ENCODE results near the gene RREB1.

RREB1 gene

DNA sequence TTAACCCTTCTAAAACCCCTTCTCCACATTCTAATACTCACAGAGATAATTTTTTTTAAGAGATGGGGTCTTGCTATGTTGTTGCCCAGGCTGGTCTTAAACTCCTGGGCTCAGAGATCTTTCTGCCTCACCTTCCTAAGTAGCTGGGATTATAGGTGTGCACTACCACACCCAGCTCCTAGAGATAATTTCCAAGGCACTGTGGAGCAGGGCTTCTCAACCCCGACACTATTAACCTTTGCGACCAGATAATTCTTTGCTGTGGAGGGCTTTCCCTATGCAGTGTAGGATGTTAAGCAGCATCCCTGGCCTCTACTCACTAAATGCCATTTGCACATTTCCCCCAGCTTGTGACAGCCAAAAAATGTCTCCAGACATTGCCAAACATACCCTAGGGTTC is 8.8 kb upstream of the RREB1 start:
- no peak for DNase-seq

DNA sequence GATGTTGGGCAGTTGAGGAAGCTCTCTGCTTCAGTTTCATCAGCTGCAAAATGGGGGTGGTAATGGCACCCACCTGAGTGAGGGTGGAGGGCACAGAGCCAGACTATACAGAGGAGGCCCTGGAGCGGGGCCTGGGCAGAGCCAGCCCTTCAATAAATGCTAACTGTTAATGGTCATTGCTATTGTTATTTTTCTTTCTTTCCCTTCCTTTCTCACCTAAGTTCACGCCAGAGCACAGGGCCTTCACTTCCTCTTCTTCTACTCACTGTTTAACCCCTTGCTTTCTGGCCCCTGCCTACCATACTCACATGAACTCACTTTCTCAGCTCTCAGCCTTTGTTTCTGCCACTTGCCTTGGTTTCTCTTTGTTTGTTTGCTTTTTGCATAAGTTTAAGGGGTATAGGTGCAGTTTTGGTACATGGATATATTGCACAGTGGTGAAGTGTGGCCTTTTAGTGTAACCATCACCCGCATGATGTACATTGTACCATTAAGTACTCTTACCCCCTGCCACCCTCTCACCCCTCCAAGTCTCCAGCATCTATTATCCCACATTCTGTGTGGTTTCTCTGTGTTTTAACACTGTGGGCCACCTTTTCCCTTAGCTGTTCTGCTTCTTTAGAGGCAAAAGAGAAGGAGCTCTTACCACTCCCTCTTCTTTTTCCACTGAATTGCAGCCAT is 7.5 kb upstream of the RREB1 start:
- no peak for DNase-seq

DNA sequence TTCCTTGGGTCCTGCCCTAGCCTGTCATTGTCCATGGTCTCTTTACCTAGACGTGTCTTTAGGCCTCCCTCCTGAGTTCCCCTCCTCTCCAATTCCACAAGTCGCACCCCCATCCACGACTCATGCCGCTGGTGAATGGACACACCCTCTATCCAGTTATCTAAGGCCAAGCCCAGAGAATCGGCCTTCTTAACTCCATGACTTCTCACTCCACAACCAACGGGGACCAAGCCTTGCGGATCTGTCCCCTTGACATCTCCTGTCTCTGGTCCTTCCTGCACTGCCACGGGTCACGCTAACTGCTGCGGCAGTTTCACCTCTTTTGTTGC is 7.0 kb upstream of the RREB1 start:
- DNase-seq, result no peak

- DNase-seq, result no peak
Measured at GRCh38 chr6:7101290-7101689, 6.5 kb upstream of the RREB1 start.

DNA sequence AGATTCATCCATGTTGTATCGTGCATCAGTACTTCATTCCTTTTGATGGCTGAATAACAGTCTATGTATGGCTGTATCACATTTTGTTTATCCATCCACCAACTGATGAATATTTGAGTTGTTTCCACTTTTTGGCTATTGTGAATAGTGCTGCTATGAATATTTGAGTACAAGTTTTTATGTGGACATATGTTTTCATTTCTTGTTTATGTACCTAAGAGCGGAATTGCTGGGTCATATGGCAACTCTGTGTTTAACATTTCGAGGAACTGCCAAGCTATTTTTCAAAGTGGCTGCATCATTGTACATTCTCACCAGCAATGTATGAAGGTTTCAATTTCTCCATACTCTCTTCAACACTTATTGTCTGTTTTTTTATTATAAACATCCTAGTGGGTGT is 3.0 kb upstream of the RREB1 start:
- no peak for DNase-seq

GRCh38 chr6:7106215-7106751 is 1.5 kb upstream of the RREB1 start:
- DNase-seq, result no peak

DNA sequence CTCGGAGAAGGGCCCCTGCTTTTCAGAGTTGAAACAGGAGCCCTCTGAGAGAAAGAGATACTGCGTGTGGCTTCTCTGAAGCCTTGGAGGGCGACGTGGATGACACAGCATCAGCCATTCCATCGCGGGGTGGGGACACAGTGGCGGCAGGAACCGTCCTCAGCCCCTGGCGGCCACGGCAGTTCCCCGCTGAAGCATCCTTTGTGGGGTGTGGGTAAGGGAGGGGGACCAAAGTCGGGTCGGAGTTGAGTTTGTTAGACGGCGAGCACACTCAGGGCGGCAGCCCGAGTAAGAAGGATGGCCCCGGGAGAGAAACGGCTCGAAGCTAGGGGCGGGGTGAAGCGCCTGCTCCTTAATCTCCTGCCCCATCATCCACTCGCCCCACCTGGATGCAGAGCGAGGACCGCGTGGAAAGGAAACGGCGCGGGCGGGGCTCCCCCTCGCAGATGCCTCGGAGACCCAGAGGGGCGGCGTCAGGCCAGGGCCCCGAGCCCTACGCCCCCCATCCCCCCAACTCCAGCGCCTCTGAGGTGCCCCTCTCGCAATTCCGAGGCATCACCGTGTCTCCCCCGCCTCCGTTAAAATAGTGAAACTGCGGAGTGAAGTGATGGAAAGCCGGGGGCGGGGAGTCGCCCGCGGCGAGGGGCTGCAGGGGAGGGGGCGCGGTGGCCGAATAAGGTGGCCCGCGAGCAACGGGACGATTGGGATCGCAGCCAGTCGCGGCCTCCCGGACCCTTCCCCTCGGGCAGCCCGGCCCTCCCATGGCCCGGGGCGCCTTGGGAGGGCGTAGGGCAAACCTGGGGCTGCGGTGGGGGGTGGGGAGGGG is 796 bp upstream of the RREB1 start:
- DNase-seq, result peak; percentile 27

- DNase-seq, result peak; percentile 55
Measured at GRCh38 chr6:7108196-7108963, 619 bp downstream of the RREB1 start.

- peak; percentile 78 for DNase-seq
Measured at GRCh38 chr6:7108964-7109836, 1.4 kb downstream of the RREB1 start.

GRCh38 chr6:7110092-7110792 is 2.5 kb downstream of the RREB1 start:
- no peak for DNase-seq

GRCh38 chr6:7111095-7111690 is 3.4 kb downstream of the RREB1 start:
- no peak for DNase-seq

DNA sequence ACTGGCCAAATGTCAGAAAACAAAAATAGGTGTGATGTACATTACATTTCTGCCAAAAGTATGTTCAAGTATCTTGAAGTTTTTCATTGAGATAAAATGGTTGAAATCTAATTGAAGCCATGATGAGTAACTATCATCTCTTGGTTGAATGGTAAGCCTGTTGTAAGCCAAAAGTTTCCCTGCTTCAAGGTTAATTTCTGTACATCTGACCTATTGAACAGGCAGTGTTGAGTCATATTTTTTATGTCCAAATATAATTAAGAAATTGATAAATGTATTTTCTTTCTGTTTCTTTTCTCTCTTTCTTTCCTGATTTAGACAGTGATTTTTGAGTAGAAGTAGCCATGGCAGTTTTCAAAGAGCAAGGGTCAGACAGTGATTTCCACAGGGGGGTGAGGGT is 4.4 kb downstream of the RREB1 start:
- DNase-seq, result no peak

GRCh38 chr6:7112741-7113313 is 5.1 kb downstream of the RREB1 start:
- DNase-seq, result no peak

DNA sequence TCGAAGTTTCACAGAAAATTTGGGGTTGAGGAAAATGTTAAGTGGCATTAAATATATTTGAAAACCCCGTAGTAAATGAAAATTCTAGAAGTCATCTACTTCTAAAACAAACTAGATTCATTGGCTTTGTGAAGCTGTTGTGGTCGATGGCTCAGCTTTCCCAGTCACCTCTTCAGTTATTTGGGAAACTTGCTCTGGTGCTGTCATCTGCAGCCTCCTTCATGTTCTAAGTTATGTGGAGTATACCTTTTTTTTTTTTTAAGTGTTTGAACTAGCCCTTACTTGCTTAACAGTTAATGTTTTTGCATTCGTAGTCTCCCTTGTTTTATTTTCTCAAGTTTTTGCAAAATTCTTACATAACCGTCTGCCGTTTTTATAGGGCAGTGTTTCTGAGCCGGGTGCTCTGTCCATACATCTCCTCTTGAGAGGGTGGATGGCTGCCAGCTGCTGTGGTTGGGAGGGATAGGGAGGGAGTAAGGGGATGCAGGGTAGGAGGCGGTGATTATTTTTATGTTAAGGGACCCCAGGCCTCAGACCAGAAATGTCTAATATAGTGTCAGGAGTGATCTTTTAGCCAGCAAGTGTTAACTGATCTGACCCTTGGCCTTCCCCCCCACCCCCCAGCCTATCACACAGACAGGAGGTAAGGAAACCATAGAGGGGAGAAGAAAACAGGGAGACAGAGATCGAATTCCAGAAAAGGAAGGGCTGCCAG is 7.1 kb downstream of the RREB1 start:
- DNase-seq, result no peak

DNA sequence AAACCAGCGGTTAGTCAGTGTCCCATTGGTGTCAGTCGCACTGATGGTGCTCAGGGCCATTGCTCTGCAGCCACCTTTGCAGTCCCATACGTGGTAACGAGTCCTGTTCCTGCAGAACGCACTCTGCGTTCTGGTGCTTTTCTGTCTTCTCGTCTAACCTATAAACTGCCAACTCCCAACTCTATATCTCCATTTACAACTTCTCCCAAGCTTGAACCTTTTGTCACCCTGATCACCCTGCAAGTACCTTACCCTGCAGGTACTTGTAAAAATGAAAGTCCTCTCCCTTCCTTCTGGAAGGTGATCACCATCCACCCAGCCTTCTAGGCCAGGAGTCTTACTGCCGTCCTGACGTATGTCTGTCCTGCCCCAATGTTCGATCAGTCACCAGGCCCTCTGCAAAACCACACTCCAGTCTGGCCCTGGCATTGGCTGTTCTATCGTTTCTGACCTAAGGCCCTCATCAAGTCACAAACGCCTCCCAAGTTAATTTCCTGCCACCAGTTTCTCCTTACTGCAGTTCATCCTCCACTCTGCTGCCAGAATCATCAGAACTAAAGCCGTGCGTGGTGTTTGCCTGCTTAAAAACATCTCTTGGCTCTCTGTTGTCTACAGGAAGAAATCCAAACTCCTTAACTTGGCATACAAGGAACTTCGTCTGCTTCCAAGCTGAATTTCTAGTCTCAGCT is 7.9 kb downstream of the RREB1 start:
- DNase-seq, result no peak

DNA sequence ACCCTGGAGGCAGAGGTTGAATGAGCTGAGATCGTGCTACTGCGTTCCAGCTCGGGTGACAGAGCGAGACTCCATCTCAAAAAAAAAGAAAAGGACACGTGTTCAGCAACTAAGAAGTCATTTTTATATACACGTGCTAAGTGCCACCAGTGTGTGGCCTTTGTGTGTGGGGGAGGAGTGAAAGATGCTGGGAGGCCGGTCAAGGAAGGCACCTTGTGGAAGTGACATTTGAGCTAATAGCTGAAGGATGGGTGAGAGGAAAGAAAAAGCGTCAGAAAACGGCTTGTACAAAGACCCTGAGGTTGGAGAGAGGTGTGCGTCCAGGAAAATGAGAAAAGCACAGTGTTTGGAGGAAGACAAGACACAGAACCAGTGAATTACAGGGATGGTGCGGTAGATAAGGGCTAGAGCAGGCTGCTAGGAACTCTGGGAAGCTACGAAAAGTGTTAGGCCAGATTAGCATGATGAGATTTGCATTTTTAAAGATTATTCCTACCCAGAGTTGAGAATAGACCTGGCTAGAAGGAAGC is 11.6 kb downstream of the RREB1 start:
- DNase-seq, result no peak

GRCh38 chr6:7121700-7122241 is 14.0 kb downstream of the RREB1 start:
- no peak for DNase-seq

DNA sequence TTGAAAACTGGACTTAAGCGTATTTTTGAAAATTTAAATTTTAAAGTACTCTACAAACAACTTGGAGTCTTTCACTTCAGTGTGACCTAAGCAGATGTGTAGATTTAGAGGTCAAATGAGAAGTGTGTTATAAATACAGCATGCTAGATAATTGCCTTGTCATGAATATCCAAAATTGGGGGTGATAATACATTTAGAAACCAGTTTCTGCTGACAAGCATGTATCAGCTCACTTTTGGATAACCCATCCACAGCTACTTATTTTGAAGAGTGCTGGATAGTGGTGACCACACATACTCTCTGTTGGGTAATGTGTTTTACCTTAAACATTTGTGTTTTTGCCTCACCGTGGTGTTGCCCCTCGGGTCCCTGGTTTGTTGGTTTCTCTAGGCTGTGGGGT is 14.9 kb downstream of the RREB1 start:
- no peak for DNase-seq

- no peak for DNase-seq
Measured at GRCh38 chr6:7124114-7124513, 16.4 kb downstream of the RREB1 start.

All from fibroblast of upper back skin (primary cell).